Activated T-helper 1 cell treated with Interleukin-2 at 50 U/mL for 16 hours (primary cell): ENCODE measurements around the gene NARS2.
A peak's percentile ranks its signal among the peaks of the same experiment; 100 is the strongest.

Experiments used
- DNase-seq: peaks from one replicate; pipeline ENCODE4 v3.0.0-alpha.2; 2020; ENCODE audit warnings: low read depth

NARS2 gene

DNA sequence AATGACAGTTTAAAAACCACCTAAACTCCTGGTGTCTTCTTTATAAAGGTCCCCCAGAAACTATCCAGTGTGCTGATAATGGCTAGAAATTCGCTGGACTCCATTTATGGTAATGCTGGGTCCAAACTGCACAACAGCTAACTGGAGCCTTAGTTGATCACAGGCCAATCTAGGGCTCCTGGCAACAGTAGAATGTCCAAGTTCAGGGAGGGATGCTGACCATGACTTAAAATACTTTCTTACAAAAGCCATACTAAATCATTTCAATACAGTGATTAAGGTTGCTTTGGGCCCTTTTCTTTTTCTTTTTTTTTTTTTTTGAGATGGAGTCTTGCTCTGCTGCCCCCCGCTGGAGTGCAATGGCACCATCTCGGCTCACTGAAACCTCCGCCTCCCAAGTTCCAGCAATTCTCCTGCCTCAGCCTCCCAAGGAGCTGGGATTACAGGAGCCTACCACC, 142.6 kb downstream of the NARS2 start:
- no peak for DNase-seq

DNA sequence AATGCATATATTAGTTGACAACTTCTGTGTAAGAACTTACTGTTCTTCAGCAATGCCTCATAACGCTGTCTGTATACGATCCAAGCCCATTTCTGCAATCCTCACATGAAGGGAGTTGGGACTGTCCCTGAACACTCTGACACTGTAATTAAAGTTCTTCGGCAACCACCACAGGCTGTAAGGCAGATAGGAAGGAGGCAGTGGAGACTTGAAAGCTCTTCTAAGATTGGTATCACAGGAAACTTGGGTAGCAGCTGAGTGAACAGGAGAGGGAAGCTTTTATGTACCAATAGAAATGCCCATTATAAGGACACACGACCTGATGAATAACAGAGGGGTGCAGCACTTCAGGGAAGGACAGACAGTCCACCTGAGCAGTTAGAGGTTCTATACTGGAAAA, 145.0 kb downstream of the NARS2 start:
- no peak for DNase-seq

DNA sequence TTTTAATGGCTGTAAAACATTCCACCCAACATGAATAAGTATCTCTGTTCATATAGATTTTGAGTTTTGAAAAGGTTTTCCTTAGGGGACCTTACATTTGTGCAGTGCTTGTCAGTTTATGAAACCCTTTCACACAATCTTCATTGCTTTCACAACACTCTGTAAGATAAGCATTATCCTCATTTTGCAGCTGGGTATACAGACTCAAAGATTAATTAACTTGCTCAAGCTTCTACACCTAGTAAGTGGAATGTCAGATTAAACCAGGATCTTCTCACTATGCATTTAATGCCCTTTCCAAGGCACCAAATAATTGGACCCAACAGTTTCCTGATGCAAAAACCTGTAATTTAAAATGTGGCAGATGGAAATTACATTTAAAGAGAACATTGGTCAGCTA, 145.5 kb downstream of the NARS2 start:
- DNase-seq = no peak

DNA sequence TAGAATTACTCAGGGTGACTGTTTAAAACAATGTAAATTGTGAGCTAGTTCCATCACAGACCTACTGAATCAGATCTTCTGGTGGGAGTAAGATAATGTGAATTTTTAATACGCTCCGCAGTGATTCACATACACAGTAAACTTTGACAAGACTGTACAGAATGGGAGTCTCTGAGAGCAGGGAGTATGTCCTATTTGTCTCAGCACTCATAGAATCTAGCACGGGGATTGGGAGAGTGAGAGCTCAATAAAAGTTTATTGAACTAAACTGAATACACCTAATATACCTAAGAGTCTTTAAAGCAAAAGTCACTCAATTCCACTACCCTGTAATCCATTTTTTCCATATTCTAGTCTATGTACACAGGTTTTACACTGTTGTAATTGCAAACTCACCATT, 145.9 kb downstream of the NARS2 start:
- DNase-seq = no peak

DNA sequence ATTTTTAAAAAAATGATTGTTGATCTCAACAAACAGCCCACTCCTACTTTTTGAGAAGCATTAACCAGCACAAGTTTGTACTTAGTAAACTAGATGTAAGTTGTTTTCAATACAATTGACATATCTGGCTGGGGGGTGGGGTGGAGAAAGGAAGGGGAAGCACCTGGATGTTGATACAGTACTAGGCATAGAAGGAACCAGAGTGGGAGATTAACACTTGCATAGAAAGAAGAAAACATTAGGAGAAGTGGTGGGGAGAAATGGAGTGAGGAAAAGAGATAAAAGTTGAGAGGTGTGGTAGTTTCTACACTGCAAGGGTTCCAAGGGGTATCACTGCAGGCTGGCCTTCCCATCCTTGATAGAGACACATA, 146.4 kb downstream of the NARS2 start:
- DNase-seq = no peak

DNA sequence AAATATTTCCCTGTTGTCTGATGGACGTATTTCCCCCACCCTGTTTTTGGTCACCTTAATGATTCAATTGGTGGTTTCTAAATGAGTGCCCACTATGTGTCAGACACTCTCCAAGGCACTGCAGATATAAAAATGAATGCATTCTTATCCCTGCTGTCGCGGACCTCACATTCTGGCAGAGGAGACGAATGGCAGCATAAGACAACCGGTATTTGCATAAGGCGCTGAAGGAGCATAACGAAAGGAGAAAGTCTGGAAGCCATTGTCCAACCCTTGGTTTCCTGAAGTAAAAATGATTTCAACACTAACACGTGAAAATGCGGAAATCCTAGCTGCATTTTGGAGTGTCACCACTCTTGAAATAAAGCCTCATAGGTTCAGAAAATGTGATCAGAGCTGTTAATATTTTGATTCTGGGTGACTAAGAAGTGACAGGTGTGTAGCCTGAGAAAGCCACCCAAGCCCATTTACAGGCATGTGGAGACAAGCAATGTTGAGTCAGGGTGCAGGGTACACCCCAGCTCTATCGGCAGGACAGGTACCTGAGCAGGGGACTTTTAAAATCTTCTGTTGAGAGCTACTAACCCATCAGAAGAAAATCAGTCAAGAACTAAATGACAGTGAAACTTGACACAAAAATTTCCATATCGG, 146.9 kb downstream of the NARS2 start:
- no peak for DNase-seq

DNA sequence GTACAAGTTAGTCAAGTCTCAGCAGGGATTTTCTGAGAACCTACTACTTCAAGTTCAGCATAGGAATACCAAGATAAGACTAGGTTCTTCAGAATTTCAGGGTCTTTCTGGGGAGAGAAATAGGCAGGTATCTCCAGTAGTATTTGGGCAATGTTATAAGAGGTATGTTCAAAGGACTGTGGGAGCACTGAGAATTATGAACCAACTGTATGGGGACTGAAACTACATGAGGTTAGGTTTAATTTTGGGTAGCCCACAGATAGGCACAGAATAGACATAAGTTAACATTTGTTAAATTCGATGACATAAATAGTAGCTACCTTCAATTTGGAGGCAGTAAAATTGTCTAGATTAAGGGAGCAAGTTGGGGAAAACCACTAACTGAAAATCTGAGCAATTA, 147.8 kb downstream of the NARS2 start:
- DNase-seq = no peak

DNA sequence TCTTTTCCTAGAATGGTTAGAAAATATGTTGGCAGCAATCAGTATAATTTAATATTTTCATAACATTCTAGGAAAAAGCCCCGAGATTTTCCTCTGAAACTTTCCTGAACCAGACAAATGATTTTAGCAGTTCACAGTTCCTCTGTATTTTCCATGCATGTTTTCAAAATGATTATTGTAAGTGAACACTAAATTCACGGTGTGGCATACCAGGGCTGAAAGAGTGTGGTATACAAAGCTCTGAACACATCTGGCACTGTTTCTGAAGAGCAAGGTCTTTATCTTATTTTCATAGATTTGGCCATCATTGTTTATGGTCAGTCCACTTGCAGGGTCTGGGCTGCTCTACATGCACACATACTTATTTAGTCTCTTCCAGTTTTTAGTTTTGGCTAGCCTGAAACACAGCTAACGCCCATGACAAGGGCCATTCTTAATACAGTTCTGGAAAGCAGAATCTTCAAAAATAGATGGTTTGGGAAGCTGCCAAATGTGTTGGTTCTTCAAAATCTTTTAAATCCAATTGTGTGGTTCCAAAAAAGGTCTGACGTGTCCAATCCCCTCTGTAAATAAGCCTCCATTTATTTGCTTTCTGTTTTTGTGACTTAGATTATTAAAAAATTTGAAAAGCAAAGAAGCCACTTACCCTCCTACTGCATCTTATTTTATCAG, 149.1 kb downstream of the NARS2 start:
- DNase-seq = no peak

DNA sequence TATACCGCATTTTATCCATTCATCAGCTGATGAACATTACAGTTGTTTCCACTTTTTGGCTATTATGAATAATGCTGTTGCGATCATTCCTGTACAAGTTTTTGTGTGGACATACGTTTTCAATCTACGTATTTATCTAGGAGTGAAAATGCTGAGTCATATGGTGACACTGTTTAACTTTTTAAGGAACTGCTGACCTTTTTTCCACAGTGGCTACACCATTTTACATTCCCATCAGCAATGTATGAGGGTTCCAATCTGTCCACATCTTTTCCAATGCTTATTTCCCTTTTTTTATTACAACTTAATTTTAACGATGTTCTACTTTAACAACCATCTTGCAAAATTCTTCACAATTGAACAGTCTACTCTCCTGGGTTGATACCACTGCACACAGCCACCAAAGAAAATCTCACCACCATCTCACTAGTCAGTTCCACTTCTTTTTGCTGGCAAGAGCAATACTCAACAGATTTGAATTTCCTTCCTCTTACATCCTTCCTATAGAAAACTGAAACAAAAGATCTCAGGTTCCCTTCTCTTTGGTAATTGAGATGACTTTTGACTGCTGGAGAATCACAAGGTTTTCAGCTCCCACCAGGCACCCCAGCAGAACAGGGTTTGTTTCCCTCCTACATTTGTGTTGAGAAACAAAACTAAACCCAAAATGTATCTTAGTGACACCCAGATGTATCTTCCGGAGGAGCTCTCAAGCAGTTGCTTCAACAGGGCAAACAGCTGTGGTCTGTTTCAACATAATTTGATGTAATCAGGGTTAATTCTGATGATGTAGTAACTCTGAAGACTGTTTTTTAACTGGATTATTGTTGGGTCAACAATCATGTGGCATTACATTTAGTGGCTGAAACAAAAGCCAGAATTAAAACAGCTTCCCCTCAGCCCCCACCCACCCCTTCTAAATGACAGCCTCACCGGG, 150.1 kb downstream of the NARS2 start:
- DNase-seq = no peak

DNA sequence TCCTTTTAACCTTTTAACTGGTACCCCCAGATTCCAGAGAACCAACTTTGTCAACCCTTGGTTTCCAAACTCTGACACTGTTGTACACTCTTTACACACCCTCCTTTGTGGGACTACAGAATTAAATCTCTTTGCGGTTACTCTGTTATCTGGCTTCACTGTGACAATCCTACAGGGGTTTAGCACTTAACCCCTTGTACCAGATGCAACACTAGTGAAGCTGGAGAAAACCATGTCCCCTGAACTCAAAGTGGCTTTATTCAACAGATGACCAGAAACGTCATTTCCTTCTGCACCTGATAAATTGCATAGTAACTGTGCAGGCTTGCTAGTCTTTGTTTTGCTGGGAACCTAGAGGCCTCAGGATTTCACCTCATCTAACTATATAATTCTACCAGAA, 151.4 kb downstream of the NARS2 start:
- DNase-seq = no peak

DNA sequence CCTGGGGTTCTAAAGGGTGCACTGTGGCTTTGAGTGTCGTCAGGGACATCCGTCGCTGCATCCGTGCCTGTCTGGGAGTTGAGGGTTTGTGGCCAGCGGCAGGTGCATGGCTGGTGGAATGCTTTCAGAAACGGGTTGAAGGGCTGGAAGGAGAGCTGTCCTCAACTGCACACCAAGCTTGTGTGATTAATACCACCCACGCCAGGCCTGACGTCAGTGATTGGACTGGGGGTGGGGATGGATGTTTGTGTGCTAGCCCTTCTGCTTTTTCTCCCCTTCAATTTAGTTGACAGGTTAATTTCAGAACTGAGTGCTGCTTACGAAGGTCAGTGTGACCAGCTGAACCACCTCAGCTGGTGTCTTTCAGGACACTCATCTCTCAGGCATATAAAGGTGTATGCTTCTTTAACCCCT, 153.9 kb downstream of the NARS2 start:
- DNase-seq = no peak

DNA sequence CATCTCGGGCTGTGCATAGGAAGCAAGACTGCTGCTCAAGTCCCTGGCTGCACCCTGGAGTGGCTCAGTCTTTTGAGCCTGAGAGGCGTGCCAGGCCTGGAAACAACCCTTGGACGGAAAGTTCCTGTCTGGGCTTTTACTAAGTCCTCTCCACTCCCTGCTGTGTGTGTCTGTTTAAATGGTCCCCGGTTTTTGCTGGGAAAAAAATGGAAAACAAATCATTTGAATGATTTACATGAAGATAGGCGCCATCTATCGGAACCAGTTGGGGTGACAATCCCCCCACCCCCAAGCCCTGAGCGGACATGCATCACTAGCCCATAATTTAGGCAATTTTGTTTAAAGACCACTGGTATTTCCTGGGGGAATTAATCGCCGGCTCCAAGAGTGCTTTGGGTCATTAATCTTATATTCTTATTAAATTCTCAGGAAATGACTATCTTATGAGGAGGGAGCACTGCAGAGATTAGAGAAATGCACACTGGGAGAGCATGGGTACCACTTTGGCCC, 154.4 kb downstream of the NARS2 start:
- peak; percentile 2 for DNase-seq

DNA sequence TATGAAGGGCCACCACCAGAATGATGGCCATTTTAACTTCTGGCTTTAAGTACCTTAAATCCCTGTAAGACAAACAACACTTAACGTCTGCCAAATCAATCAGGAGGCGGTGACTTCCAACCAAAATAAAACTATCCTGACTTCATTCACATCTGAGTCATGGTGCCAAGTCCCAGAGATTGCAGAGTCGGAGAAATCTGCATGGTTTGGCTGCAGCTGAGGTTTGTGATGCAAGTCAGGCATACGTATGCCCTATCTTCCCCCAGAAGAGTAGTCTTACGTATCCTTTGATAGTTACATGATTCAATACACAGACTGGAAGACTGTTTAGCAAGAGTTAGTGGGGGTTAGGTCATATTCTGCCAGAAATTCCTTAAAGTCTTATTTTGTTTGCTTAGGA, 155.3 kb downstream of the NARS2 start:
- DNase-seq = no peak

DNA sequence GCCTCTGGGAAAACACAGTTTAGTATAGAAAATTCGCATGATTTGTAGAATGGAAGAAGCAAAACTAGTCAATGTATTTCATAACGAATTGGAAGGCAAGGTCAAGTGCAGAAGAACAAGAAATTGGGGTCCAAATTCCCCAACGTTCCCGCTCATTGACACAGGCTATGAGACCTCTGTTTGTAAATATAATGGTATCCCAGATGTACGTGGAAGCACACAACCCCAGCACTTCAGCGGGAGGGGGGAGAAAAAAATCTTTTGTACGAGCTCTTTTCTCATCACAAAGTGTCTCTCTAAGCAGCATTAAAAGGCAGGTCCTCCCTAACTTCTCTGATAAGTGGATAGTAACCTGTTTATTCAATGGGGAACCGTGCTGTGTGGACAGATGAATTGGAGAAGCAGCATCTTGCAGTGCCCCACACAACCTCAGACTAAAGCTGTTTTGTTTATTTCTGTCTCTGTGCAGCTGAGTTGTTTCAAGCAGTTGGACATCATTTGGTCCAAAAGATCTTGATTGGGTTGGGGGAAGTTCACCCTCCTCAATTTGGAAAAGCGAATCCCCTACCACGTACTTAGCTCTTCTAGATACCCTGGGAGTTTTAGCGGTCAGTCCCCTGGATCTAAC, 156.0 kb downstream of the NARS2 start:
- no peak for DNase-seq

DNA sequence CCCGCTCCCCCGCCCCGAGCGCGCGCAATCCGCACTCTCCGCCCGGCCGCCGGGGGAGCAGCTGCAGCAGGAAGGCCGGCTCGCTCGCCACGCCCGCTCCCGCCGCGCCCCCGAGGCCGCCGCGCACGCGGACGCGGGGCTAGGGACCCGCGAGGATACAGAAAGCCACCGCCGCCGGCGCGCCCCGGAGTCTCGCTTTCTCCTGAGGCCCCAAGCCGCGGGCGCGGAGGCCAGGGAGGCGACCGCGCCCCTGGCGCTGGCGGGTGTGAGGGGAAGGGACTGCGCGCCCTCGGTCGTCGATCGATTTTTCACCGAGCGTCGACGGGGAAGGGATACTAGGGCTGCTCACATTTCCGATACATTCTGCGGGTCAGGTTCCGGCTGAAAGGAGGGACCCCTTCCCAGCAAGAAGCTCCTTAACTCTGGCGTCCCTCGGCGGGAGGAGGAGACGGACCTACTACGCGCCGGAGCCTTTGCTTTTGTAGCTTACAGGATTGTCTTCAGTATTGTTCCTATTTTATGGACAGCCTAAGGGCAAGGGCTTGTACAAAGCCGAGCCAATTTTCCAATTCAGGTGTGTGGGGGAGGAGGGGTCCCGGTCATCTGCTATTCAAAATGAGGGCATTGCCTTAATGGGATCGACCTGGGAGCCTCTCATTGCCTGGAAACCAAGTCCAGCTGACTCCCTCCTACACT, 156.6 kb downstream of the NARS2 start:
- peak; percentile 70 for DNase-seq

DNA sequence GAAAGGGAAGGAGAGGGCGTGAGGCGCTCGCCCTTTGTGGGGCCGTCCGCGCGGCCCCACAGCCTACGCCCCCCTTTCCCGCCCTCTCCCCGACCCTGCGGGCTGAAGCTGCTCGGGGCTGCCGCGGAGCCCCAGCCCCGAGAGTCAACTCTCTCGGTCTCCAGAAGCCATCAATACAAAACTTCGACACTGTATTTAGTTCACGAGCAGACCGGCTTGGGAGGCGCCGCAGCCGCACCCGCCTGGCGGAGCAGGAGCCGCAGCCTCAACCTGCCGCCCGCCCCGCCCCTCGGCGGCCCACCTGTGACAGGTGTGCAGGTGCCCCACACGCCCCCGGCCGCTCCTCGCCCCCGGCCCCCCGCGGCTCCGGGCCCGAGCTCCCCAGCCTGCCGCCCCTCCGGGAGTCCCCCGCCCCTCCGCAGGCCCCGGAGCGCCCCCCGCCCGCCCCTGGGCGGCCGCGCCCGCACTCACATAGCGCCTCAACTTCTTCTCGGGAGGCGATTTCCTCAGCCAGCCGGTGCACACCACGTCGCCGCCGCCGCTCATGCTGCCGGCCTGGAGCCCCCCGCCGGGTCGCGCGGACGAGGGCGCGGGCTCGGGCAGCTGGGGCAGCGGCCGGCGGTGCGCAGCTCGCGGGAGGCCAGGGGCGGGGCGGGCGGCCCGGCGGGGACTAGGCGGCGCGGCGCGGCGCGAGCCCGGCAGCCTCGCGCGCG, 157.3 kb downstream of the NARS2 start, which contains the start of gene GAB2:
GAB2 (minus strand) TSS at position 646 of the 713 bp plus-strand sequence; CDS start at position 546, 100 bp downstream.
- DNase-seq = no peak

DNA sequence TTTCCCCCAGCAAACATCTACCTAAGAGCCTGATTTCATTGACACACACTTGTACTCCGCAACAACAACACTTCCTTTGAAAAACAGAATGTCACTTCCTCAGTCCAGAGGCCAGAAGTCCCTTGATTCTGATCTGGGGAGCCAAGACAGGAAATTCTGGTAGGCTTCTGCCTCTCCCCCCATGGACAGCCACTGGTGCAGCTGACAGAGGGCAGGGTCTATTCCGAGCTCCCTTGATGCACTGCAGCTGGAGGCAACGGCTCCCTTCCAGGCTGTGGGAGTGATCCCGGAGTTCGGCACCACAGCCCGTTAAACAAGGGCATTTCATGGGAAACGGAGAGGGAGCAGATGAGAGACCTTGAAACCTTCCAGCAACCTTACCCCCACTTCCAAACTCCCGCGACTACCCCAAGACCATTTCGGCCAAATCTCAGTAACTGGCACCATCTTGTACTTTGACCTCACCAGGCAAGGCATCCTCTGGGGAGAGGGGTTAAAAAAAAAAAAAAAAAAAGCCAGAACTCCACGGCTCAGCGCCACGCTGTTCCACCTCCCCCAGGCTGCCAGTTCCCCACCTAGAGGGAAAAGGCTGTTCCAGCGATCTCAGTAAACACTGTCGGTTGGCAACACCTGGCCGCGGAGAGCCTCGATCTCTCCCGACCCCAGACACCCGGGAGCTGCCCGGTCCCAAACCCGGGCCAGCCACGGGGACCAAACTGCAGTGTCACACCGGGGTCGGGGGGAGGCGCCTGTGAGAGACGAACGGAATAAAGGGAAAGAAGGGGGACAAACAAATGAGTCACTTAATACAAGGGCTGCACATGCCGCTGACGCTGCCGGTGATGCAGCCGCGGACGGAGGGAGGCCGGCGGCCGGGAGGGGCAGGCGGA, 158.1 kb downstream of the NARS2 start:
- DNase-seq = peak; percentile 59

DNA sequence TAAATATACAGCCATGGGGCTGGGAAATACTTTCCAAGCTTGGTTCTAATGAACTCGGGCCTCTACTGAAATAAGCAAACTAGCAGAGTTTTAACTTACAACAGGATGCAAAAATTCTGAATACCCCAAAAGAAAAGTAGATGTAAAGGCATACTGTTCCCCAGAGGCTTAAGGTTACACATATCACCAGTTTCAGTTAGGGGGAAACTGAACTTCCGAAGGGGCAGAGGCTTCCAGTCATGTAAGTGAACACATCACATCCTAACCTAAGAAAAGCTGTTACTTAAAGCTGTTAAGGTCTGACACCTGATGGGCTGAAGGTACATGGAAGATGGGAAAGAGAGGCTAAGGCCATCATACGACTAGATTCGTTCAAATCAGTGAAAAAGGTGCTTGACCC, 159.3 kb downstream of the NARS2 start:
- DNase-seq = no peak

DNA sequence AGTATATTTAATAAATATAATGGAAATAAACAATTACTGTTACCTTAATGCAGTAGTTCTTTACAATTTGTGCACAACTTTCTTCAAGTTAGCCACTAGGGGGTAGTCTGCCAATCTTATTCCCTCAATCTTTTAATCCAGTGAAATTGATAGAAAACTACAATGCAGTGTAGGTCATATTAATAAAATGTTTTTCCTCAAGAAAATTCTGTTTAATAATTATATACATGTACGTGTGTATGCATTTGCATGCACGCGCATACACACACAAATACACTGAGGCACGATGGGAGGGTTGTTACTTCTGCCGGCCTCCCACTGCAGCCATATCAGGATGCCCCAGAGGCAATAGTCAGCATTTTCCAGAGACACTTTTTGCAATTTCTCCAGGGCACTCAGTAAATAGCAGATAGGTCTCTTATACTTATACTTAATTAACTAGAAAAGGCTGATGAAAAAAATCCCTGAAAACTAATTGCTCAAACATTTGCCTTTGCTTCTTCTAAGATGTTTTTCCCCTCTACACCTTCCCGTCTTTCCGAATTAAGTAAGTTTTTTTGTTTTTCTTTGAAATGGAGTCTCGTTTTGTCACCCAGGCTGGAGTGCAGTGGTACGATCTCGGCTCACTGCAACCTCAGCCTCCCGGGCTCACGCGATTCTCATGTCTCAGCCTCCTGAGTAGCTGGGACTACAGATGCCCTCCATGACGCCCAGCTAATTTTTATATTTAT, 160.2 kb downstream of the NARS2 start:
- no peak for DNase-seq
